AG09309 (cell line): ENCODE measurements around the gene DCDC2.
A peak's percentile ranks its signal among the peaks of the same experiment; 100 is the strongest.

Experiments used
- DNase-seq: peaks from one replicate; pipeline ENCODE4 v3.0.0-alpha.2; 2010; ENCODE audit warnings: low read depth
- H3K4me3 ChIP-seq: 2 replicates; pipeline ENCODE4 v1.5.1; 2011; ENCODE audit warnings: mild to moderate bottlenecking, low read depth, low read length, moderate library complexity; ENCODE audit not compliant: control insufficient read depth
- CTCF ChIP-seq: IDR thresholded peaks from 2 replicates; pipeline ENCODE4 v1.5.1; 2011; ENCODE audit warnings: mild to moderate bottlenecking, low read depth, low read length, inconsistent platforms; ENCODE audit not compliant: insufficient read depth, control insufficient read depth; ENCODE audit errors: missing control alignments

The DCDC2 gene

GRCh38 chr6:24397631-24398030, 39.8 kb upstream of the DCDC2 start:
- no peak for DNase-seq
- no peak overlapping the region for H3K4me3 ChIP-seq
- no peak for TF ChIP-seq CTCF

GRCh38 chr6:24396824-24397223, 39.0 kb upstream of the DCDC2 start:
- no peak for DNase-seq
- TF ChIP-seq CTCF: no peak

GRCh38 chr6:24394780-24395437, 37.0 kb upstream of the DCDC2 start:
- no peak overlapping the region for H3K4me3 ChIP-seq
- peak; percentile 81 for DNase-seq
- TF ChIP-seq CTCF: no peak

More at GRCh38 chr6:24396824-24397223, 39.0 kb upstream of the DCDC2 start:
- H3K4me3 ChIP-seq: no peak overlapping the region

GRCh38 chr6:24394061-24394779, 36.4 kb upstream of the DCDC2 start:
- no peak for DNase-seq
- H3K4me3 ChIP-seq: no peak overlapping the region
- no peak for TF ChIP-seq CTCF

GRCh38 chr6:24391756-24392405, 34.0 kb upstream of the DCDC2 start:
- DNase-seq: no peak
- H3K4me3 ChIP-seq: no peak overlapping the region
- TF ChIP-seq CTCF: no peak

GRCh38 chr6:24391208-24391607, 33.3 kb upstream of the DCDC2 start:
- no peak for TF ChIP-seq CTCF
- no peak for DNase-seq
- H3K4me3 ChIP-seq: no peak overlapping the region
